Spleen (tissue), 11 donors: ENCODE data around the gene NBEA. TPM values are rescaled to one million over a fixed set of nuclear protein-coding genes. Genes with fewer than 3 reads are reported as not detected.

ENCODE experiments used
- DNase-seq: peaks from one replicate; pipeline ENCODE4 v3.0.0-alpha.2; 2020
- H3K27ac ChIP-seq, 8 donors: fragments of 200-600 bp; sonication (generic) in 7 of 8; 1 replicate in 4 of 8; 2 replicates in 4 of 8; pipeline versions ENCODE4 v1.5.0 to v1.8.0; 2016 to 2021; ENCODE audit warnings: inconsistent platforms in 4 of 8, mild to moderate bottlenecking in 4 of 8, moderate library complexity in 1 of 8
- H3K27me3 ChIP-seq, 7 donors: fragments of 200-600 bp; sonication (generic) in 6 of 7; replicated peaks in 1 of 7; 1 replicate in 4 of 7; 2 replicates in 3 of 7; pipeline versions ENCODE4 v1.5.0 to v1.8.0; 2016 to 2021; ENCODE audit warnings: inconsistent platforms in 3 of 7, mild to moderate bottlenecking in 1 of 7
- H3K36me3 ChIP-seq, 6 donors: fragments of 200-600 bp; sonication (generic) in 5 of 6; 1 replicate in 4 of 6; 2 replicates in 2 of 6; pipeline versions ENCODE4 v1.5.0 to v1.8.0; 2016 to 2021; ENCODE audit warnings: inconsistent platforms in 2 of 6
- H3K4me1 ChIP-seq, 6 donors: fragments of 200-600 bp; sonication (generic) in 5 of 6; 1 replicate in 3 of 6; 2 replicates in 3 of 6; pipeline versions ENCODE4 v1.5.0 to v1.8.0; 2016 to 2021; ENCODE audit warnings: inconsistent platforms in 3 of 6
- H3K4me3 ChIP-seq, 8 donors: fragments of 200-600 bp; sonication (generic) in 7 of 8; 1 replicate in 4 of 8; 2 replicates in 4 of 8; pipeline versions ENCODE4 v1.5.0 to v1.8.0; 2016 to 2021; ENCODE audit warnings: inconsistent platforms in 4 of 8, mild to moderate bottlenecking in 4 of 8, moderate library complexity in 2 of 8
- H3K9me3 ChIP-seq, 8 donors: fragments of 200-600 bp; sonication (generic) in 7 of 8; 1 replicate in 4 of 8; 2 replicates in 4 of 8; pipeline versions ENCODE4 v1.5.0 to v1.8.0; 2016 to 2021; ENCODE audit warnings: inconsistent platforms in 4 of 8
- POLR2A ChIP-seq, 3 donors: fragments of 450-650 bp; IDR thresholded peaks; one replicate each; pipeline ENCODE4 v1.5.1; 2017; ENCODE audit warnings: antibody characterized with exemption in 3 of 3, mild to moderate bottlenecking in 1 of 3
- POLR2AphosphoS5 ChIP-seq, 3 donors: sonication (generic); formaldehyde crosslinking; IDR thresholded peaks; one replicate each; pipeline ENCODE4 v1.5.1; 2017; ENCODE audit warnings: antibody characterized with exemption in 3 of 3
- WGBS, 5 donors: extraction: QIAGEN DNeasy Blood & Tissue Kit in 3 of 5; methylation state at CpG; one replicate each; pipeline versions ENCODE4 v1.1.5 to v1.1.7; 2013 to 2018; 5-methylcytosine and 5-hydroxymethylcytosine counted together
- intact Hi-C: fragments of 100-400 bp; cut with DNase I; formaldehyde crosslinking; loops from one replicate; pipeline ENCODE4 v1.15.0; 2023; ENCODE audit warnings: low total_unique reads
- polyA plus RNA-seq, 3 donors: library from polyadenylated mRNA; stranded (reverse); fragments of 200-250 nt; gene quantifications; one replicate each; pipeline ENCODE4 v1.2.1, GENCODE V29; 2013
- total RNA-seq, 7 donors: library from RNA; depleted of rRNA in 3 of 7; stranded (reverse); fragments of >200 nt in 3 of 7; fragmentation: NEBNext Ultra II Directional in 4 of 7; extraction: Animal tissue kit (Norgen Biotek cat#: 25700) in 4 of 7; gene quantifications; one replicate each; pipeline versions ENCODE4 v1.1.0 to v1.2.1, GENCODE V29; 2016 to 2021
- TF ChIP-seq, protein P1 (sequence below), 11 experiments: fragments of 200-600 bp in 7 of 11; fragments of 450-650 bp in 4 of 11; sonication (generic) in 4 of 11; IDR thresholded peaks in 8 of 11; conservative IDR thresholded peaks in 3 of 11; 1 replicate in 7 of 11; 2 replicates in 4 of 11; pipeline versions ENCODE4 v1.4.0 to v1.8.0; 2016 to 2021; ENCODE audit warnings: antibody characterized with exemption in 11 of 11, inconsistent platforms in 4 of 11, mild to moderate bottlenecking in 1 of 11
- donor health status: healthy with polysubstance abuse.
- donor health status: DM: no; HTN: no; CAD: no; lungs with moderate emphysema.
- donor health status: DM: no; HTN: no; CAD: no.
- donor health status: Bipolar disorder and iron deficiency.
- donor health status: healthy.
- donor health status: DM: no; HTN: no; CAD: no.
- donor health status: DM: yes; HTN: yes; CAD: no.

Gene NBEA
- total and polyA plus RNA-seq, 10 donors = 1.8 to 27.7 (median 12.9) TPM

- WGBS, 5 donors = 44 to 60% (median 50%) methylated on average over 10 of the region's 10 CpGs
- no peak for TF ChIP-seq POLR2A (IDR thresholded peaks at IDR 0.05)
- TF ChIP-seq, protein P1, sequence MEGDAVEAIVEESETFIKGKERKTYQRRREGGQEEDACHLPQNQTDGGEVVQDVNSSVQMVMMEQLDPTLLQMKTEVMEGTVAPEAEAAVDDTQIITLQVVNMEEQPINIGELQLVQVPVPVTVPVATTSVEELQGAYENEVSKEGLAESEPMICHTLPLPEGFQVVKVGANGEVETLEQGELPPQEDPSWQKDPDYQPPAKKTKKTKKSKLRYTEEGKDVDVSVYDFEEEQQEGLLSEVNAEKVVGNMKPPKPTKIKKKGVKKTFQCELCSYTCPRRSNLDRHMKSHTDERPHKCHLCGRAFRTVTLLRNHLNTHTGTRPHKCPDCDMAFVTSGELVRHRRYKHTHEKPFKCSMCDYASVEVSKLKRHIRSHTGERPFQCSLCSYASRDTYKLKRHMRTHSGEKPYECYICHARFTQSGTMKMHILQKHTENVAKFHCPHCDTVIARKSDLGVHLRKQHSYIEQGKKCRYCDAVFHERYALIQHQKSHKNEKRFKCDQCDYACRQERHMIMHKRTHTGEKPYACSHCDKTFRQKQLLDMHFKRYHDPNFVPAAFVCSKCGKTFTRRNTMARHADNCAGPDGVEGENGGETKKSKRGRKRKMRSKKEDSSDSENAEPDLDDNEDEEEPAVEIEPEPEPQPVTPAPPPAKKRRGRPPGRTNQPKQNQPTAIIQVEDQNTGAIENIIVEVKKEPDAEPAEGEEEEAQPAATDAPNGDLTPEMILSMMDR (IDR thresholded peaks at IDR 0.05 in 8 of 11, conservative IDR thresholded peaks at IDR 0.05 in 3 of 11) = no peak
- TF ChIP-seq POLR2AphosphoS5 (IDR thresholded peaks at IDR 0.05) = no peak
- H3K4me1 ChIP-seq = peaks cover 0 to 22% (median 7%) of the 10 kb centered on the region in 6 donors
- no peak for DNase-seq
- H3K27ac ChIP-seq = peak overlapping the region in 5 of 8 donors; percentile 59 to 84 (median 75)
- peaks cover 0 to 81% (median 29%) of the 10 kb centered on the region in 7 donors for H3K27me3 ChIP-seq
- peak overlapping the region in 2 of 8 donors; percentile 39 to 58 for H3K4me3 ChIP-seq
- intact Hi-C loops = no loop called here
- H3K36me3 ChIP-seq = no peaks in the 10 kb centered on the region
- peaks cover 0 to 24% (median 0%) of the 10 kb centered on the region in 8 donors for H3K9me3 ChIP-seq
Observed at GRCh38 chr13:35469806-35470525, 527.9 kb downstream of the NBEA start.

- Histone ChIP-seq H3K27me3 (peaks cover 0 to 91% (median 37%) of the 10 kb centered on the region in 7 donors), H3K9me3 (peaks cover 0 to 24% (median 0%) of the 10 kb centered on the region in 8 donors), H3K27ac (peak overlapping the region; percentile 29 to 84 (median 70)), H3K36me3 (no peaks in the 10 kb centered on the region), H3K4me1 (peaks cover 0 to 32% (median 10%) of the 10 kb centered on the region in 6 donors), H3K4me3 (peak overlapping the region in 7 of 8 donors; percentile 17 to 58 (median 26))
- intact Hi-C loops = no loop called here
- whole genome bisulfite sequencing, 5 donors = 4 to 15% (median 7%) methylated on average over 61 to 68 of the region's 68 CpGs
- DNase-seq = peak; percentile 70
- TF ChIP-seq POLR2A (IDR thresholded peaks at IDR 0.05) = no peak
- TF ChIP-seq, protein P1 (IDR thresholded peaks at IDR 0.05 in 8 of 11, conservative IDR thresholded peaks at IDR 0.05 in 3 of 11) = peak in 1 of 11 experiments; percentile 5
- TF ChIP-seq POLR2AphosphoS5 (IDR thresholded peaks at IDR 0.05) = peak in 2 of 3 donors; percentile 61 to 68
Observed at GRCh38 chr13:35470671-35471661, 528.9 kb downstream of the NBEA start.

DNA sequence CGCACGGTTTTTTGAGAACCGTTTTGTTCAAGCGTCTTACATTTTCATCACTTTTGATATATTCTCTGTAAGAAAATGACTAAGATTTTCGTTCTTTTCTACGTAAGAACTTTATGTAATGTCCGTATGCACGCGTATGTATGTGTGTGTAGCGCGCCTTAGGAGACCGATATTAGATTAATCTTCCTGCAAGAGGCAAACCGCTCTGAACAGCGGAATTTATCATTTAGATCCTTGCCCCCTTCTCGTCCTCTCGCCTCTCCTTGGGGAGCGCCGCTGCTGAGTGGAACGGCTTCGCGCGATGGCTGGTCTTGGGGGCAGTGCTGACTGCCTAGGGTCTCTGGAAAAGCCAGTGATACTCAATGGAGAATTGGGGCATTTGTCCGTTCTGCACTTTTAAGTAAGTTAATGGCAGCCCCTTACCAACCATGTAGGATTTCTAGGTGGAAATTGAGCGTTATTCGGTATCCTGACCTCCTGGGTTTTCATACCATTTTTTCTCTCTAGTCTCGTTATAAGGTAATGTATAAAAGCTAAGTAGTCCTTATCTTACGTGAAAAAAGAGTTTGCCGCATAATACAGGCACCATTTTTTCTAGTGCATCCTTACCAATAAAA, 529.7 kb downstream of the NBEA start:
- peaks cover 0 to 41% (median 18%) of the 10 kb centered on the region in 6 donors for H3K4me1 ChIP-seq
- no peaks in the 10 kb centered on the region for H3K36me3 ChIP-seq
- DNase-seq = no peak
- 25 to 50% (median 37%) methylated on average over 28 of the region's 28 CpGs for WGBS, 5 donors
- peaks cover 0 to 24% (median 0%) of the 10 kb centered on the region in 8 donors for H3K9me3 ChIP-seq
- intact Hi-C loops = no loop called here
- no peak for TF ChIP-seq POLR2AphosphoS5 (IDR thresholded peaks at IDR 0.05)
- TF ChIP-seq, protein P1 (IDR thresholded peaks at IDR 0.05 in 8 of 11, conservative IDR thresholded peaks at IDR 0.05 in 3 of 11) = no peak
- TF ChIP-seq POLR2A (IDR thresholded peaks at IDR 0.05) = no peak
- no peak overlapping the region for H3K4me3 ChIP-seq
- H3K27ac ChIP-seq = peak overlapping the region in 3 of 8 donors; percentile 74 to 84 (median 82)
- peaks cover 0 to 96% (median 37%) of the 10 kb centered on the region in 7 donors for H3K27me3 ChIP-seq
